Brain pericyte (primary cell): ENCODE results near the gene PDE5A.
"Not testable (repeated sequence)": the region's sequence is repeated elsewhere in the genome, so short reads cannot be mapped to it uniquely, and the experiment has no call there.

Experiments used
- DNase-seq: peaks from one replicate; pipeline ENCODE4 v3.0.0-alpha.2; 2012; ENCODE audit warnings: low read depth, low spot score

The PDE5A gene

GRCh38 chr4:119471259-119471658 is 157.3 kb downstream of the PDE5A start:
- no peak for DNase-seq

GRCh38 chr4:119470737-119471063 is 157.9 kb downstream of the PDE5A start:
- DNase-seq: not testable (repeated sequence)

- DNase-seq: peak; percentile 58
Observed at GRCh38 chr4:119470021-119470736, 158.4 kb downstream of the PDE5A start.

GRCh38 chr4:119469039-119469438 is 159.6 kb downstream of the PDE5A start:
- DNase-seq: not testable (repeated sequence)

DNA sequence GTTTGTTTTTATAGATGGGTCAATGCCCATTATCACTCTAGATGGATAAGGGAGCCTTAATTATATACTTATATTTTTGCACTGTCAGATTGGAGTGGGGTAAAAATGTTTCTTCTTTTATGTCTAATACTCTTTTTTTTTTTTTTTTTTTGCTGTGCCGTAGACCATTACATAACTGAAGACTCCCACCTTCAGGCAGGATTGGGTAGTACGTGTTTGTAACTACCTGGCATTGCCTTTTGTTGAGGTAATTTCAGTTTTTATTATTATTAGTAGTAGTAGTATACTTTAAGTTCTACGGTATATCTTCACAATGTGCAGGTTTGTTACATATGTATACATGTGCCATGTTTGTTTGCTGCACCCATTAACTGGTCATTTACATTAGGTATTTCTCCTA is 165.9 kb downstream of the PDE5A start:
- DNase-seq: not testable (repeated sequence)

- not testable (repeated sequence) for DNase-seq
Observed at GRCh38 chr4:119455734-119456133, 172.9 kb downstream of the PDE5A start.

DNA sequence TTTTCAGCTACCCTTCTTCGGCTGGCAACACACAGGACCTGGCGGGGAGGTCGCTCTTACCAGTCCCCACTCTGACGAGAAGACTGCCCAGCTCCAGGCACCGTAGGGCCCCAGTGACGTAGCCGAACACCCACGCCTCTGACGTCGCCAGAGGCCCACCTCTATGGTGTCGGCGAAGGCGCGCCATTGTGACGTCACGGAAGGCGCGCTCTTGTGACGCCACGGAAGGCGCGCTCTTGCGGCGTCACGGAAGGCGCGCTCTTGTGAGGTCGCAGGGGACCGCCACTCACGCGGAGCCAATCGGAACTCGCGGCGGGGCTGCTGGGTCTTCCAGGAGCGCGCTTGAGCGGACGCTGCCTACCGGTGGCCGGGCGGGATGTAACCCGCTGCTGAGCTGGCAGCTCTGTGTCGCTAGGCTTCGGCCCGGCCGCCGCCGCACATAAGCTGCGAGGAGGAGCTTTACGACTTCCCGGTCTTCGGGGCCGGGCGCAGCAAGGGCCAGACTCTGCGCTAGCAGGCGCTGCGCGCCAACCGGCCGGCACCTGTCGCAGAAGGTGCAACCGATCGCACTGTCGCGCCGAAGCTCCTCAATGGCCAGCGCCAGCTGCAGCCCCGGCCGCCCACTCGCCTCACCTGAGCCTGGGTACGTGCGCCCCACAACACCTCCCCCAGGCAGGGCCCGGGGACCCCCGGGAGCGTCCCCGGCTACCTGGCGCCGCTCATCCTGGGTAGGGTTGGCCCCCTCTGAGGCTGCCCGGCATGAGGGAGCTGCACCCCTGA is 173.9 kb downstream of the PDE5A start:
- DNase-seq: peak; percentile 100

DNA sequence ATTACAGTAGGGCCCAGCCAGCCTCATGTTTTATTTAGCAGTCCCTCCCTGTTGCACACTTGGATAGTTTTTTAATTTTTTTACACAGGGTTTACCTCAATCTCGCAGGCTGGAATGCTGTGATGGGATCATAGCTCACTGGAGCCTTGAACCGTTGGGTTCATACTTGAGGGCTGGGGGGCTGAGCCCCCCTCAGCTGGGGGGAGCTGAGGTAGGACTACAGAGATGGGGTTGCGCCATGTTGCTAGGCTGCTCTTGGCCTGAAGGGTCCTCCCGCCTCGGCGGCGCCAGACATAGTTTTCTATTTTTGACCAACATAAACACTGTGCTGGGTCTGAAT is 174.5 kb downstream of the PDE5A start:
- DNase-seq: not testable (repeated sequence)

GRCh38 chr4:119453286-119453685 is 175.3 kb downstream of the PDE5A start:
- DNase-seq: not testable (repeated sequence)

DNA sequence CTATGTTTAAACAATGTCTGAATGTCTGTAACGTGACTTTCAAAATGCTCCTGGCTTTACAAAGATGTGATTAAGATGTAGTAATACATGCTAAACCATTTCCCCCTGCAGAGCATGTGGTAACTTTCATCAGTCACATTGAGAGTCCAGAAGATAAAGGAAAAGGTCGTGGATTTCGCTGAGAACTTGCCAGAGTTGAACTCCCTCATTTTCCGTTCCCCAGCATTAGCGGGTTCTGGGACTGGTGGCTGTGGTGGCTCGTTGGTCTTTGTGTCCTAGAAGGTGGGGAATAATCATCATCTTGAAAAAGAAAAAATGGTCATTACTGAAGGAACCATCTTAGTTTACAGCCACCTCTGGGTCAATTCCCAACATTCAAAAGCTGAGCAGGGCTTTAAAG is 178.8 kb downstream of the PDE5A start:
- not testable (repeated sequence) for DNase-seq
